Ammon's horn (tissue), 1 donor: ENCODE measurements around the gene GIT1.

Experiments used
- DNase-seq: peaks from one replicate; pipeline ENCODE4 v3.0.0-alpha.2; 2016; ENCODE audit warnings: low spot score

Gene GIT1

GRCh38 chr17:29616300-29617048 lies 27.0 kb upstream of the GIT1 start:
- no peak for DNase-seq

- DNase-seq: peak; percentile 95
Measured at GRCh38 chr17:29615492-29616299, 26.2 kb upstream of the GIT1 start.

GRCh38 chr17:29615048-29615385 lies 25.6 kb upstream of the GIT1 start:
- peak; percentile 61 for DNase-seq

GRCh38 chr17:29614349-29615047 lies 25.1 kb upstream of the GIT1 start:
- DNase-seq: peak; percentile 67

- DNase-seq: no peak
Measured at GRCh38 chr17:29613856-29614255, 24.4 kb upstream of the GIT1 start.

GRCh38 chr17:29613352-29613837 lies 23.9 kb upstream of the GIT1 start:
- DNase-seq: peak; percentile 94

GRCh38 chr17:29612404-29613280 lies 23.2 kb upstream of the GIT1 start:
- peak; percentile 3 for DNase-seq

- DNase-seq: peak; percentile 4
Measured at GRCh38 chr17:29612094-29612403, 22.6 kb upstream of the GIT1 start.

GRCh38 chr17:29611351-29612093 lies 22.1 kb upstream of the GIT1 start:
- DNase-seq: peak; percentile 3

GRCh38 chr17:29610395-29610794 lies 20.9 kb upstream of the GIT1 start:
- DNase-seq: peak; percentile 1

GRCh38 chr17:29608986-29609385 lies 19.5 kb upstream of the GIT1 start:
- no peak for DNase-seq

- DNase-seq: no peak
Measured at GRCh38 chr17:29607557-29608195, 18.2 kb upstream of the GIT1 start.

- DNase-seq: no peak
Measured at GRCh38 chr17:29603109-29603674, 13.7 kb upstream of the GIT1 start.

- DNase-seq: no peak
Measured at GRCh38 chr17:29597361-29598172, 8.1 kb upstream of the GIT1 start.

- DNase-seq: no peak
Measured at GRCh38 chr17:29596811-29597210, 7.4 kb upstream of the GIT1 start.

- DNase-seq: no peak
Measured at GRCh38 chr17:29595943-29596774, 6.7 kb upstream of the GIT1 start.

GRCh38 chr17:29595107-29595942 lies 5.9 kb upstream of the GIT1 start:
- DNase-seq: no peak
